NCI-H2227 treated with DMSO at 0.1 percent for 48 hours (cell line): ENCODE results near the gene SGCD.

Experiments used
- DNase-seq: peaks from one replicate; lab custom pipeline; 2025; lab: John Stamatoyannopoulos, UW

The SGCD gene

DNA sequence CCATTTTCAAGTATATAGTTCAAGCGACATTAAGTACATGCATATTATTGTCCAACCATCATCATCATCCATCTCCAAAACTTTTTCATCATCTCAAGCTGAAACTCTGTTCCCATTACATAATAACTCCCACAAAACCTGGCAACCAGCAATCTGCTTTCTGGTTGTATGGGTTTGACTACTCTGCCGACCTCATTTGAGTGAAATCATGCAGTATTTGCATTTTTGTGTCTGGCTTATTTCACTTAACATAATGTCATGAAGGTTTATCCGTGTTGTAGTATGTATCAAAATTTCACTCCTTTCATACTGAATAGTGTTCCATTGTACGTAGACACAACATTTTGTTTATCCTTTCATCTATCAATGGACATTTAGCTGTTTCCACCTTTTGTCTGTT is 74.8 kb downstream of the SGCD start:
- DNase-seq: no peak

DNA sequence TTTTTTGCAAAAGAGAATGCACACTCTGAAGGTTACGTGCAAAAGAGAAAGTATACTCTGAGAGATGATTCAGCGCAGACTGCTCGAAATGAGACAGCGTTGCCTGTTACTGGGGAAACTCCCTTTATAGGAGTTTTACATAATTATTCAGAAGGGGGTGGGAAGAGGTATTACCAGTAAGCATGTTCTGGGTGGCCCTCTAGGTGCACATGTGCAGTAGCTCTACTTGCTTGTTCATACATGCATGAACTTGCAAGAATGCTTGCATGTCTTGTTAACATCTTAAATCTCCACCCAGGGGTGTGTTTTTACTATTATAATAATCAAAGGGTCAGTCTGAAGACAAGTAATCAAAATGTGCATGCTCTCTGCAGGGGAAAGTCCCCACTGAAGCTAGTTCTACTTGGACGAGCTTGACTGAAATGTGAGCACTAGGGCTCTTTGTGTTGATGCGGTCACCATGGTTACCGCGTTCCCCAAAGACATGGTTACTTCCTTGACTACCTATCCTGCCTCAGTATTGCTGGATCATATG is 75.5 kb downstream of the SGCD start:
- DNase-seq: no peak

DNA sequence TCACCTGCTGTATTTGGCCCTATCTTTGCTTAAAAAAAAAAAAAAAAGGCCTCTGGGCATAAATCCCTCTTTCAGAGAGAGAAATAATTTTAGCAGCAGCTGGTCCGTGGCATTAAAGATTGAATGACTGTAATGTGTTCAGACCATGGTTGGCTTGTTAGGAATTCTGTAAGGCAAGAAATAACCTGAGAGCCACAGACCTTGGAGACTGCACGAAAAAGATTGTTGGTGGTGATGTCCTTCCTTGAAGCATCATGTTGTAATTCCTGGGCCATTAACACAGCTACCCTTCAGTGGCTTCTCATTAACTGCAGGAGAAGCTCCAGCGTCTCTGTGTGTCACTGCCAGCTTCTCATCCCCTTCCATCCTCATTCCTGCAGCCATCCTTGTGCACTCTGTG is 79.0 kb downstream of the SGCD start:
- no peak for DNase-seq

DNA sequence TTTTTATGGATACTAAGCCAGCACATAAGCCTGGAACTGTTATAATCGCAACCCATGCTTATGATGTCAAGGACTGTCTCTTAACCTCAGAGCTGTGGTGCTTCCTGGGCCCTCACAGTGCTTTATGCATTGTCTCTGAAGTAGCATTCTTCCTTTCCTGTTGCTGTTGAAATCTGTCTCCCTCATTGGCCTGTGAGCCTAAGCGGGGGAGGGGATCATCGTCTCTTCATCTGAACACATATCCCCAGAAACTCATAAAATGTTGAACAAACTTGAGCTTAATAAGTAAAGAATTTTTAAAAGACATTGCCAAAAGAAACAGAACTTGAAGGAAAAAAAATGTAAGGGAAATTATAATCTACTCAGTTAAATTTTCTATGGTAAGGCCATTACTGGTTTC is 80.3 kb downstream of the SGCD start:
- no peak for DNase-seq

DNA sequence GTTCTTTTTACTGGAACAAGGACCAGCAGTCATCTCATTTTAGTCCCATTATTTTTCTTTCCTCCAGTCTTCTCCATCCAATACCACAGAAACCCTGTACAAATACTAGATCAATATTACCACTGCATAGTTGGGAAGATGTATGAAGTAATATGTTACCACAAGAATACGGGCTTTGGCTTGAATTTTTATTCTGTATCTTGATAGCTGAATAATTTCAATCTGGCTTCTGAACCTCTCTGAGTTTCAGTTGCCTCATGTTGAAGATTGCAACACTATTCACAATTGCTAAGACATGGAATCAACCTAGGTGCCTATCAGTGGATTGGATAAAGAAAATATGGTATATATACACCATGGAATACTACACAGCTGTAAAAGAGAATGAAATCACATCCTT is 82.9 kb downstream of the SGCD start:
- no peak for DNase-seq

DNA sequence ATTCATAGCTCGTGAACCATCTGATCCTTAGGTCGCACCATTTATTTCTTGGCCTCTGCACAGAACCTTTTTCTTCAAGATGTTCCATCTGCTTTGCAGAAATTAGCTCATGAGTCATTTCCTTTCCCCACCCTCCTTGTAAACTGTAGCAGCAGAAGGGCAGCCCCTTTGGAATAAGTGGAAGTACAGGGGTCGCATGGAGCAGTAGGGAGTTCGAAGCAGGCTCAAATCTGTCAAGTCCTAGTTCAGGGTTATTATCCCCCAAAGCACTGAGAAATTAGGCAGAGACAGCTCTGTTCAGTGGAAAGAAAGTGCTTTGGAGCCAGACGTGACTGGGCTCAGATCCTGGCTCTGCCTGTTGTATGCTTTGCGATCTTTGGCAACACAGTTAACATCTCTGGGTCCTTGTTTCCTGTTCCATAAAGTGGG is 84.2 kb downstream of the SGCD start:
- DNase-seq: peak; percentile 18

DNA sequence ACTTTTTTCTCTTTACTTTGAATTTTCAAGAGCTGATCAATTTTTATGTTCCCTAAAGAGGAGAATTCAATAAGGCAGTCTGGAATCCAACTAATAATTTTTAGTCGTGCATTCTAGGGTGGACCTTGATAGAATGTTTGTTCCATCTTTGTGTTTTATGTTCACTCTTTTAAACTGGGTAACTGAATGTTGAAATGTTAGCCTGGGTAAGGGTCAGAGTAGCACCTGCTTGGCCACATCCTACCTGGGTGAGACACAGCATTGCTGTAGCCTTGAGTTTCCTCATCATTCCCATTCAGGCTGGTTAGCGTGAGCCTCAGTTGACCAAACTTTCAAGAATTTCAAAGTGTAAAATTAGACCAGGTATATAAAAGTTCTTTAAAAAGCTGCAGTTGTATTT is 85.0 kb downstream of the SGCD start:
- no peak for DNase-seq

DNA sequence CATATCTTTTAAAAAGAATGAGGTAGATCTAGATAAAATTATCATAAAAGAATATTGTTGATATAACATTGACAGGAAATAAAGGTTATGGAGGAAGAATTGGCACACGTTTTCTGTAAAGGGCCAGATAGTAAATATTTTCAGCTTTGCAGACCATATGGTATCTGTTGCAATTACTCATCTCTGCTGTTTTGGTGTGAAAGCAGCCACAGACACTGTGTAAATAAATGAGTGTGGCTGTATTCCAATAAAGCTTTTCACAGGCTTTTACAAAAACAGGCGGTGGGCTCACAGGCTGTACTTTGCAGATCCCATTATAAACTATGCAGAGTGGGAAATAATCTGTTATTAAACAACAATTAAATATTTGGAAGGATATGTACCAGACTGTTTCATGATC is 87.4 kb downstream of the SGCD start:
- no peak for DNase-seq

DNA sequence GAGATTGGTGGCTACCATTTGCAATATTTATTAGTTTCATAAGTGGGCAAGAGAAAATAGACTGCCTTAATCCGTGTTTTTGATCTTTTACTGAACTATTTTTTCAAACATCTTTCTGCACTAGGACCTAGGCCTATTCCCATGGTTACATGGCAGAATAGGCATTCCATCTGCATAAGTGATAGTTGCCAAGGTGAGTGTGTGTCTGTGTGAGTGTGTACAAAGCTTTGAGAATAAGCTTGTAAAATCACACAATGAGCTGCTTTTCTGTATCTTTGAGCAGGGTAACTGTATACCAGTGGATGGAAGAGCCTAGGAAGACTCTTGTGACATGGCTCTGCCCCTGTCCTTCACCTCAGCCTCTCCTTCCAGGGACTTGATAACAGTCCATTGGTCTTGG is 92.7 kb downstream of the SGCD start:
- DNase-seq: no peak

DNA sequence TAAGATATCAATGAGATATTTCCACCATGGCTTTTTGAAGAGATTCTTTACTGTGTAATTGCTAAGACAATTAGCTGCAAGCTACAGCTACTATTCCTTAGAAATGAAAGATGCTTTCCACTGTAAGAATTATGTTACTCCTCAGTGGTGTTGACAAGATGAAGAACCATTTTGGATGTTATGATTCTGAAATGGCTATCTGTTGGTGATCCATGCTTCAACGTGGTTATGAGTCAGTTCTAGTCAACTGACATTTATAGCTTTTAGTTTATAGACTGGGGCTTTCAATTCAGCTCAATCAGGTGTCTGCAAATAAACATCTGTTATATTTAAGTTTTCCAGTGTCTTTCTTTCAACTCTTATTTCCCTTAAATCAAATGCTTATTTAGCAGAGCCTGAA is 93.7 kb downstream of the SGCD start:
- DNase-seq: no peak

DNA sequence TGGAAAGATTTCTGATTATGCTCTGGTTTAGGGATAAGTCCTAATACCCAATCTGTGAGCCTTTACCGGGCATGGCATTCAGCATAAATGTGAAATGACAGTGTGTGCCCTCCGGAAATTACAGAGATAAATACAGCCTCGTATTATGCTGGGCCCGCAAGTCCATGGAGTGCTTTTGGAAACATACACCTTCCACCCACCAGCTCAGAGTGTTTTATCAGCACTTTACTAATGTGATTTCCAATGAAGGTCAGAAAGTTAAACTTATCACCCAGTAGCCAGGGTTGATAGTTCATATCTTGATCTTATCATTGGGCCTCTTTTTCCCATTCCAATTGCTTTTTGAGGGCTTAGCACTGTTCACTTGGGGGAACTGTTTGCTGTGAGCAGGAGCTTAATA is 94.8 kb downstream of the SGCD start:
- peak; percentile 53 for DNase-seq

DNA sequence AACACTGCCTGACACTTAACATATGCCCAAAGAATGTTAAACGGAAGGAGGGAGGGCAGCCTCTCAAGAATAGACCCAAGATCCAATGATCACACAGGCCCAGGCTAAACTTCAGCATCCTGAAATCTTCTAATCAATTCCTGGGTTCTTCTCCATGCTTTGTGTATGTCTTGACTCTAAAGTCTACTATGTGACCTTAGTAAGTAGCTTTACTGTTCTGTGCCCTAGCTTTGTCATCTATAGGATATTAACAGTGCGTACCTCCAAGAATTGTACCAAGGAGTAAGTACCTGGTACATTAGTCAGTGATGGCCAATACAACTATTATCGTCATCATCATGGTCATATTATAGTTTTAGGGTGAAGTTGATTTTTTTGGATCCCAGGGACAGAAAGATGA is 96.6 kb downstream of the SGCD start:
- DNase-seq: no peak

DNA sequence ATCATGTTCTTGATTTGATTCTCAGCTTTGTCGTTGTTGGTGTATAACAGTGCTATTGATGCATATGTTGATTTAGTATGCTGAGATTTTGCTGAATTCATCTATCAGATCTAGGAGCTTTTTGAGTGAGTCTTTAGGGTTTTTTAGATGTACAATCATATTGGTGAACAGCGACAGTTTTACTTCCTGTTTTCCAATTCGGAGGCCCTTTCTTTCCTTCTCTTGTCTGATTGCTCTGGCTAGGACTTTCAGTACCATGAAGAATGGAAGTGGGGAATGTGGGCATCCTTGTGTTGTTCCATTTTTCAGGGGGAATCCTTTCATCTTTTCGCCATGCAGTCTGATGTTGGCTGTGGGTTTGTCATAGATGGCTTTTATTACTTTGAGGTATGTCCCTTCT is 100.4 kb downstream of the SGCD start:
- no peak for DNase-seq

DNA sequence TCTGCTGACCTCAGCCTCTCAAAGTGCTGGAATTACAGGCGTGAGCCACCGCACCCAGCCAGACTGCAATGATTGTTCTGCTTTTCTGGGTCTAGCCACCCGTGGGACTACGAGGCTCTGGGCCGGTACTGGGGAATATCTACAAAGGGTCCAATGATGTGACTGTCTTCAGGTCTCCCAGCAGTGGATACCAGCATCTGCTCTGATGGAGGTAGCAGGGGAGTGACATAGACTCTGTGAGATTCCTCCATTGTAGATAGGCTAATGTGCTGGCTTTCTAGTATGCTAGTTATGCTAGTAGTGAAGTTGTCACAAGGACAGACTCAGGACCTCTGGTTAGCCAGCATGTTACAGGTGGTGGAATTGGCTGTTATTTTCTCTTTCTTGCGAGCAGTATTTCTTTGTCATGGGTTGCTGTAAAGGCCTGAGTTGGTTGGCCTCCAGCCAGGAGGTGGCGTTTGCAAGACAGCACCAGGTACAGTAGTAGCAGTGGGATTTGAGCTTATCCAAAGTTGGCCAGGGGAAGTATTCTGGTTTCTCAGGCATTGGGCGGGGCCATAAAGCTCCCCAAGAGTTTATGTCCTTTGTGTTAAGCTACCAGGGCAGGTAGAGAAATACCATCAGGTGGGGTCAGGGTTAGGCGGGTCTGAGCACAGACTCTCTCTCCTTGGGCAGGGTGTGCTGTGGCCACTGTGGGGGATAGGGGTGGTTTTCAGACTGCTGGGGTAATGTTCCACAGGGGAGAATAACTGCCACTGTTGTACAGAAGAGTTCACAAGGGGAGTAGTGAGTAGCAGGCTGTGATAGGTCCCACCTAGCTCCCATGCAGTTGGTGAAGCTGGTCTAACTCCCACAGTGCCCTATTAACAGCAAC is 105.2 kb downstream of the SGCD start:
- no peak for DNase-seq

DNA sequence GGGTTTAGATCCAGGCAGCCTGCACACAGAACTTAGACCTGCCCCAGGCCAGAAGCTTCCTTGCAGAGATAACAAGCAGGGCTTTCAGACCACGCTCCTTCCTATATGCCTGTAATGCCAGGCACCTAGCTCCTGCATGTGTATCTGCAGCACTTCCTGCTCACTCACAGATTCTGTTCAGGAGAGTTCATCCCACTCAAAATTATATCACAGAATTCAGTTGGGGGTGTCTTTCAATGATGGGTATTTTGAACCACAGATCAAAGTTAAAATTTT is 105.8 kb downstream of the SGCD start:
- no peak for DNase-seq

DNA sequence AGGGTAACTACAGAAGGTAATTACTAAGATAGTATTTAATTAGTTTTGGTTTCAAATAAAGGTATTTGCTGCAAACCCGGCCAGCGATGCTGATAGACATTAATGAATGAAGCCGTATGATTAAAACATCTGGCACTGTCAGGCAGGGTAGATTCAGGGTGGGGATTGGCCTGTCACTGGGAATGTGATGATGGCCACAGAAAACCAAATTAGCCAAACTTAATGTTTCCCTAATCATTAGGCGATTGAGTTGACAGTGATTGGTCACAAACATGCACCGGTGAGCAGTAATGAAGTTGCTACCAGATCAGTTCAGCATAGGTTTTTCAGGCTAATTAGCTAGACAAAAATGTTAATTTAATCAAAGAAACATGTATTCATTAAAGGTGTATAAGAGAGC is 107.5 kb downstream of the SGCD start:
- no peak for DNase-seq

DNA sequence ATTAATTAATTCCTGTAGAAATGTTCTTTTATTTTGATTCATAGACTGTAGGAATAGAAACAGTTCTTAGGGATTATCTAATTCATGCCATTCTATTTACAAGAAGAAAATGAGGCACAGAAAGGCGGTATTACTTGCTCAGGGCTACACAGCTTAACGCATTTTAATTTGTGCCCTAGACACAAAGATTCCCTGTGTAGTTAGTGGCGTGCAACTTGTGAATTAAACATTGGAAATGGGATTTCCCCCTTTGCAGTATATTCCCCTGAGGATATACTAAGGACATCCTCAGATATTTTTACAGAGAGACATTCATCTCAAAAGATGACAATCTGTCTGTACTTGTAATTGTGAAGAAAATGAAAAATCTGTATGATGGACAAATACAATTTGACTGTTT is 108.1 kb downstream of the SGCD start:
- no peak for DNase-seq

DNA sequence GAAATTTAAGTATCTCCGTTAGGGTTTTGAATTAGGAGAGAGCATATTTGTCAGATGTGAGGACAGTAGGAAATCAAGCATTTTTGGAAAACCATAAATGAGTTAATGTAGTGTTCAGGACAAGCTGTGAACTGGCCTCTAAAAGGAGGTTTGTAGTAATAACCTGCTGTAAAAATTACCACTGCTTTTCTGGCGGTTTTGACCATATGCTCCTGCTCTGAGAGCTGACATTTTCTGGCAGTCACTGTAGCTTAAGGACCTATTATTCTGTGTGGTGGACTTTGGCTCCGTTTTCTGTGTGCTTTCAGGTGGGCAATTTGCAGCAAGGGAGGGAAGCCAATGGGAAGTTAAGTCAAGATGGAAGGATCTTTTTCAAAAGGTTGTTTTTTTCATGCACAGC is 111.1 kb downstream of the SGCD start:
- DNase-seq: no peak

DNA sequence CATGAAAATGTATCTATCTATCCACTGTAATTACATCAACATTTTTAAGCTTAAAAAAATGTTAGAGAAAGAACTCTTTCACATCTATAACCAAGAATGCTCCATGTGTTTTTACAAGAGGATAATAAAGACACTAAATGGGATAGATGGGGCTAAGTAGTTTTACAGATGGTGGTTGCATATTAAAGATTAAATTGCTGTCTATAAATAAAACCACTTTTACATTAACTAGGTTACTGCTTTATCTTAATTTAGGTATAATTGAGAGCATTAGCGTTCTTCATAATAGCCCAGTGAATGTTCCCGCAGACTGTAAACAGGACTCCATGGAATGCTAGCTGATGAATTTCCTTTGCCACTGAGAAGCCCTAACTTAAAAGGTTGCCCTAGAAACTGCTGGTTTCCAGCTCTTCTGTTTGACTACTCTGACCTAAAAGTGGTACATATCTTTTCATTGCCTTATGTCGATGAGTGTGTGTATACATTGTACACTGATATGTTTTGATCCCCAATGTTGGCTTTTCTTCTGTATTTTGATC is 117.9 kb downstream of the SGCD start:
- DNase-seq: no peak

DNA sequence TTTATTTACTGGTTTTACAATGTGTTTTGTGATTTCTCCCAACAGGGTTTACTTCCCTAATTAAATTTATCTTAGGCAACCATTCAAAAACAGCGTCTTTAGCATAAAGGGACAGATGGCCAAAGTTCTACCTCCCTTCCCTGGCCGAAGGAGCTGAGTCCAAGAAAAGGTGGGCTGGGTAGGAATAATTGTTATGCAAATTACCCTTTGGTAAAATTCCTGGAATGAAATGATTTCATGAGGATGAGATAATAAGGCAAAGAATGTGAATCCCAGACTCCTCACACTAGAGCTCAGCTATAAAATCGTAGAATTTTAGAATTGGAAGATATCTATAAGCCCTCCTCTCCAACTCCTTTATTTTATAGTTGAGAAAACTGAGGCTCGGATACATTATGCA is 119.6 kb downstream of the SGCD start:
- DNase-seq: no peak

DNA sequence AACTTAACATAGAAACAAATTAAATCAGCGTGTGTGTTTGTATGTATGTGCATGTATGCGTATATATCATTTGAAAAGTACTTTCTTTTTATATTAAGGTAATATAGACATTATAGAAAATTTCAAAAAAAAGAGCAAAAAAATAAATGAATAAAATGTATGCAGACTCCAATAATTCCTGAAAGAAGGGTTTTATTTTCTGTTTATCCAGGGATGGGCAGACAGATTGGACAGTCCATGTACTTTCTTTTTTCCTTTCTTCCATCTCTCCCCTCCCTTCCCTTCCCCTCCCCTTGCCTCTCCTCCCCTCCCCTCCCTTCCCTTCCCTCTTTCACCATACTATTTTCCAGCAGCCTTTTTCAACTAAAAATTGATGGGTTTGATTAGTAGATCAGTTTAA is 123.8 kb downstream of the SGCD start:
- no peak for DNase-seq

DNA sequence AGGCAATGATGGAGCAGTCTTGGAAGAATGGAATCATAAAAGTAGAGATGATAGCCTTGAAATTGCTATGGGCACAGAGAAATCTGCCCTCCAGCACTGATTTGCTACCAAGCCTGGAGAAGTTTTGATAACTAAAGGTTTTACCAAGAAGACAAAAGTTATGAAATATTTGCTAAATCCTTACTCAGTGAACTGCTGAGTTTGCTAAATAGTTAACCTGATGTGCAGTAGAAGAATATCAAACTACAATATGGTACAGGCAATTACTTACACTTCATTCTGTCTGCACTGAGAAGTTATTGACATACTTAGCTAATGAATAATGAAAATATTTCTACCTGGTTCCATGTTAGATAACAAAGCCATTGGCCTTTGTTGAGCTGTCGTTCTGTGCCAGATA is 124.5 kb downstream of the SGCD start:
- DNase-seq: no peak

DNA sequence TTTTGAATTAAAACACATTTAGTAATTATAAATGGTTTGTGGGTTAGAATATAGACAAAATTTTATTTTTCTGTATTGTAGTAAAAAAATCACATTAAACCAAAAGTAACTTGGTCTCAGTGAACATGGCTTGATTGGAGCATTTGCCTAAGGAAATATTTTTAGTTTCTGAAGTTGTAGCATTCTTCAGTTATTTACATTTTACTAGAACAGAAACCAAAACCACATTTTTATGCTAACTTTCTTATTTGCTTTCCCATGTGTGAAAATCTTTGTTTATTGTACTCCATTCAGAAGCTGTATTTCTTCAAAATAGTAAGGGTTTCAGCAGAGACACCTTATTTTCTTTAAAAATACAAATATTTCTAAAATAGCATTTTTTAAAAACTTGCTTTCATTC is 129.9 kb downstream of the SGCD start:
- DNase-seq: no peak

DNA sequence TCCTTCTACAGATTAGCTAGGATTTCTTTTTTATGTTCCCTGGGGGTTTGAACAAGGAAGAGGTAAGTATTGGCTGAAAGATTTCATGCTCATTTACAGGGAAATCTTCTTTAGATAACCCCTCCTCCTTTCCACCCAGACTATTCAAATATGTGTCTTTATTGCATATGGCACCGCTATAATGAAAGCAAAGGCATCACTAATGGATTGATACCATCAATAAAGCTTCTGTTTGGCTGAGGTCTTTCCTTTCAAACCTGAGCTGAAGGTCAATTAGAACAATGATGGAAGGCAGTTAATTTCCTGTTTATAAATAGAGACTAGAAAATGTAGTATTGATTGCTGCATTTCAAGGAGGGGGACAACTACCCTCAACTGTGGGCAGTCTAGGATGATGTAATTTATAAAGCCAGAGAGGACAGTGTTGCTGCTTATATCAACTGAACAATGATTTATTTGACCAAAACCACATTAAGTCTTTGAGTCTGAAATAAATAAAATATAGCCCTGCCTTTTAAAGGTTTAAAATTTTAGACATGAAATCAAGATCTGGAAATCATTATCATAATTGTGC is 132.9 kb downstream of the SGCD start:
- no peak for DNase-seq
